Ishikawa (cell line): ENCODE measurements around the gene ECSIT.

ENCODE experiments used
- CEBPB ChIP-seq: IDR thresholded peaks from 2 replicates; pipeline ENCODE4 v1.6.1; 2012
- CREB1 ChIP-seq: IDR thresholded peaks from 2 replicates; pipeline ENCODE4 v1.6.1; 2012; ENCODE audit warnings: low read depth
- EGR1 ChIP-seq: IDR thresholded peaks from 2 replicates; pipeline ENCODE4 v1.6.1; 2012
- EP300 ChIP-seq: IDR thresholded peaks from 2 replicates; pipeline ENCODE4 v1.6.1; 2012; ENCODE audit warnings: borderline replicate concordance
- FOXM1 ChIP-seq: IDR thresholded peaks from 2 replicates; pipeline ENCODE4 v1.6.1; 2012; ENCODE audit warnings: low read depth, borderline replicate concordance
- MAX ChIP-seq: IDR thresholded peaks from 2 replicates; pipeline ENCODE4 v1.6.1; 2012
- NFIC ChIP-seq: IDR thresholded peaks from 2 replicates; pipeline ENCODE4 v1.6.1; 2012
- RAD21 ChIP-seq: IDR thresholded peaks from 2 replicates; pipeline ENCODE4 v1.6.1; 2012; ENCODE audit warnings: low read depth
- REST ChIP-seq: IDR thresholded peaks from 2 replicates; pipeline ENCODE4 v1.6.1; 2012; ENCODE audit warnings: low read depth, mild to moderate bottlenecking
- TAF1 ChIP-seq: IDR thresholded peaks from 2 replicates; pipeline ENCODE4 v1.6.1; 2012; ENCODE audit warnings: low read depth, mild to moderate bottlenecking
- TCF12 ChIP-seq: IDR thresholded peaks from 2 replicates; pipeline ENCODE4 v1.6.1; 2012; ENCODE audit warnings: low read depth
- TEAD4 ChIP-seq: IDR thresholded peaks from 2 replicates; pipeline ENCODE4 v1.6.1; 2012
- USF1 ChIP-seq: IDR thresholded peaks from 2 replicates; pipeline ENCODE4 v1.6.1; 2012
- YY1 ChIP-seq: IDR thresholded peaks from 2 replicates; pipeline ENCODE4 v1.6.1; 2012; ENCODE audit warnings: low read depth
- ZBTB7A ChIP-seq: IDR thresholded peaks from 2 replicates; pipeline ENCODE4 v1.6.1; 2012; ENCODE audit warnings: low read depth

Gene ECSIT

GRCh38 chr19:11478167-11479089, 50.5 kb downstream of the ECSIT start:
- TF ChIP-seq TCF12 (no peak), RAD21 (no peak), YY1 (no peak), EP300 (no peak), ZBTB7A (no peak), CEBPB (no peak), TEAD4 (no peak), USF1 (no peak), TAF1 (no peak), NFIC (no peak), MAX (no peak), EGR1 (no peak), REST (no peak)

- no peak for TF ChIP-seq TEAD4
- TF ChIP-seq TCF12: no peak
- TF ChIP-seq EGR1: no peak
- no peak for TF ChIP-seq MAX
- TF ChIP-seq CEBPB: no peak
- TF ChIP-seq ZBTB7A: no peak
- no peak for TF ChIP-seq NFIC
- no peak for TF ChIP-seq YY1
- TF ChIP-seq REST: no peak
- no peak for TF ChIP-seq FOXM1
- TF ChIP-seq USF1: no peak
- TF ChIP-seq TAF1: no peak
- no peak for TF ChIP-seq CREB1
- TF ChIP-seq EP300: no peak
- no peak for TF ChIP-seq RAD21
Observed at GRCh38 chr19:11475861-11476260, 53.1 kb downstream of the ECSIT start.

GRCh38 chr19:11473725-11474124, 55.2 kb downstream of the ECSIT start:
- TF ChIP-seq REST: no peak
- TF ChIP-seq TCF12: no peak
- TF ChIP-seq CREB1: no peak
- TF ChIP-seq FOXM1: no peak
- TF ChIP-seq TAF1: no peak
- TF ChIP-seq EP300: no peak
- no peak for TF ChIP-seq CEBPB
- TF ChIP-seq YY1: no peak
- TF ChIP-seq EGR1: no peak
- no peak for TF ChIP-seq TEAD4

- TF ChIP-seq EGR1 (no peak), TEAD4 (no peak), TCF12 (no peak), RAD21 (no peak), MAX (no peak), TAF1 (no peak), REST (no peak), NFIC (no peak), CREB1 (no peak), ZBTB7A (no peak), YY1 (no peak), EP300 (no peak), CEBPB (no peak), USF1 (no peak), FOXM1 (no peak)
Observed at GRCh38 chr19:11465600-11465999, 63.3 kb downstream of the ECSIT start.
